GM21526 (cell line): ENCODE results near the gene SLC22A5.
"Not testable (repeated sequence)": the region's sequence is repeated elsewhere in the genome, so short reads cannot be mapped to it uniquely, and the experiment has no call there.

Experiments used
- ATAC-seq: cut with Tn5 transposase; IDR thresholded peaks from one replicate; pipeline ENCODE4 v1.9.1; 2021; ENCODE audit warnings: moderate library complexity; ENCODE audit not compliant: unreplicated experiment, low FRiP score

SLC22A5 gene

DNA sequence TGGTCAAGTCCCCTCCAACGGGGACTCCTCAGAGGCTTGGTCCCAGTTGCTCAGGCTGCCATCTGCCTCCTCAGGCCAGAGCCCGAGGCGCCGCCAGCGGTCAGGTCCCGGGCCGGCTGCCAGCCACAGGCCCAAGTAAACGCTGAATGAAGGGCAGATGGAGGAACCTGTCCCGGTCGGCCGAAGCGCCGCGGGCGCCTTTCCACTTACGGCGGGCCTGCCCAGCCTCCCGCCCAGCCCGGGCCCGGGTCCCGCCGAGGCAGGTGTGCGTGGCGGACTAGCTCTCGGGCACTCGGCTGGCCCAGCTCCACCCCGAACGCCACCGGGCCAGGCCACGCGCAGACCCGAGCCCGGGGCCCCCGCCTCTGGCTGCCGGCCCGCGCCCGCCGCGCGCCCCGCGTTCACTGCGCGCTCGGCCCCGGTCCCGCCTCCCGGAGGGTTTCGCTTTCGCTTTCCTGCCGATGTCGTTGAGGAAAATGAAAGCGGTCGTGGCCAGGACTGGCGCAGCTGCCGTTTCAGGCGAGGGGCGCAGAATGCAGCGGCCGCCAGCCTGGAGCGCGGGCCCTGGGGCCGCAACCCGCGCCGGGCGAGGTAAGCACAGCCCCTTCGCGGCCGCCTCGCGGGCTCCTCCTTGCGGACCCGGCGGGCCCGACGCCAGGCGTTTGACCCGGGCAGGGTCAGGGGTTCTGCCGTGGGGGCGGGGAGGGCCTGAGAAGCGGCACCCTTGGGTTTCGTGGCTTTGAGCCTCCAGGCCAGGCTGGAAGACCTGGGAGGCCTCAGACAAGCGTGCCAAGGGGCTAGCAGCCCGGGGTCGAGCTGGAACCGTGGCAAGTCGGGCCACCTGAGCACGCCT is 41.2 kb downstream of the SLC22A5 start:
- peak; percentile 60 for ATAC-seq

DNA sequence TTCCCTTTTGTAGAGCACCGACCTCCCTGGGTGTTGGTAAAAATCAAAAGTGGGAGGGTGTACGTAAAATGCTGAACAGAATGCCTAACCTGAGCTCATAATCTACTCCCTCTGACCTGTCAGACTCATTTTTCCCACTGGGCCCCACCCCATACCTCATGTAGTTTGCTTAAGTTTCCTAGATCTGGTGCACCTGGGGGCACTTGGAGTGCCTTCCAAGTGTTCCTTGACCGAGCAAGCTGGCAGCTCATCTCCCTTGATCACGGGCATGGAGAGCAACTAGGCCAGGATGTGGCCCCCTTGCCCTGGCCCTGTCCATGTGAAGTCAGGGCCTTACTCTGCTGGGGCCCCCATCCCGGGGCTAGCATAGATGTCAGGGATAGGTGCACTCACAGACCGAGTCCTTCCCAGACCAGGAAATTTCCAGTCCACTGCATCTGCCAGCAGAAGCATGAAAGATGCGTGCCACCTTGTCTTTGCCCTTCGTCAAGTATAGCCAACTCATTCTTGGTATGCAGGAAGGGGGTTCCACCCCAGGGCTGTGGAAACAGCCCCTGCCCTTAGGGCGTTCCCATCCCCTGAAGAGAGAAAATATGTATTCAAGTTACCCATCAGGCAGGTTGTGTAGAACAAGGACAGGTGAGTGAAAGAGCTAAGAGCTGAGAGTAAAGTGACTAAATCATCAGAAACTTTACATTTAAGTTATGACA is 41.9 kb downstream of the SLC22A5 start:
- no peak for ATAC-seq

GRCh38 chr5:132413567-132413966 is 44.1 kb downstream of the SLC22A5 start:
- no peak for ATAC-seq

- no peak for ATAC-seq
Observed at GRCh38 chr5:132414634-132415378, 45.3 kb downstream of the SLC22A5 start.

DNA sequence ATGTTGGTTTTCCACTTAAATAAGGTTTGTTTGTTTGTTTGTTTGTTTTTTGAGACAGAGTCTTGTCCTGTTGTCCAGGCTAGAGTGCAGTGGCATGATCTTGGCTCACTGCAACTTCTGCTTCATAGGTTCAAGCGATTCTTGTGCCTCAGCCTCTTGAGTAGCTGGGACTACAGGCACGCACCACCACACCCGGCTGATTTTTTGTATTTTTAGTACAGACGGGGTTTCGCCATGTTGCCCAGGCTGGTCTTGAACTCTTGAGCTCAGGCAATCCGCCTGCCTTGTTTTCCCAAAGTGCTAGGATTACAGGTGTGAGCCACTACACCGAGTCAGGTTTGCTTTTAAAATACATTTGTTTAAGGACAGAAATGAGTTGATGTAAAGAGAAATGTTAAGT is 46.0 kb downstream of the SLC22A5 start:
- ATAC-seq: not testable (repeated sequence)

DNA sequence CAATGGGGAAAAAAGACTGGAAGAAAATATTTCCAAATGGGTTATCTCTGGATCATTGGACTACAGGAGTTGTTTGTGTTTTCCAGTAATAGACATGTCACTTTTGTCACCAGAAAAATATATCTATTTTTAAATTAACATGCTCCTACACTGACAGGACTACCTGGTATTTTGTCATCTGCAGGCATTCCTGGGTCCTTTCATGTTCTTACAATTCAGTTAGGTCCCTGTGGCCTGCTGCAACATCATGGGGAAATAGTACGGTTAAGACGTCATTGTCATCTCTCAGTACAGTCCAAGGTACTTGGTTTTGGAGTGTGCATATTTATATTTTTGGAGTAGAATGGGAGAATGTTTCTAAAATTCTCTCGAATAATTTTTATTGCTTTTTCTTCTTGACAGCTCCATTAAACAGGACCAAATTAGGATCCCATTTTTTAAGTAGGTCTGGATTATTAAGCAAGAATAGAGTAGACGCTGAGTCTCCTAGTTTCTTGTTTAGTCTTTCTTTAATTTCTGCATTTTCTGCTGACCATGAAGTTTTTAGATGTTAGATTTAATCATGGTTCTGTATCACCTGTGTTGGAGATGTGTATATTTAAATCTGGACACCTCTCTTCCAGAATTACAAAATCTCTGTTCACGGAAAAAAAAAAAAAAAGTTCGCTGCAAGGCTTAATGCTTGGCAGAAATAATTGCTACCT is 46.9 kb downstream of the SLC22A5 start:
- ATAC-seq: no peak

GRCh38 chr5:132417010-132417439 is 47.5 kb downstream of the SLC22A5 start:
- no peak for ATAC-seq

GRCh38 chr5:132417461-132417860 is 48.0 kb downstream of the SLC22A5 start:
- no peak for ATAC-seq

DNA sequence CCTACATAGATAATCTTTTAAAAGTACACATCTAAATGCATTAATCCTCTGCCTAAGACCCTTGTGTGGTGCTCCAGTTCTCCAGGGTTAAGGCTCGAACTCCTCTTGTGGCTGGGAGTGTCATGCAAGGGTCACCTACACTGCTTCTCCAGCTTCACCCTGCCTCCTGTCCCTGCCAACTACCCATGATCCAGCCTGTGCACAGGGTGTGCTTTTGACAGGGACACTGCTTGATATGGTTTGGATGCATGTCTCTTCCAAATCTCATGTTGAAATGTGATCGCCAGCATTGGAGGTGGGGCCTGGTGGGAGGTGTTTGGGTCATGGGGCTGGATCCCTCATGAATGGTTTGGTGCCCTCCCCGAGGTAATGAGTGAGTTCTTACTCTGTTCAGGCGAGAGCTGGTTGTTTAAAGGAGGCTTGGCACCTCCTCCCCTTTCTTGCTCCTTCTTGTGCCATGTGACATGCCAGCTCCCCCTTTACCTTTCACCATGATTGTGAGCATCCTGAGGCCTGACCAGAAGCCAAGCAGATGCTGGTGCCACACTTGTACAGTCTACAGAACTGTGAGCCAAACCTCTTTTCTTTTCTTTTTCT is 48.5 kb downstream of the SLC22A5 start:
- ATAC-seq: no peak

DNA sequence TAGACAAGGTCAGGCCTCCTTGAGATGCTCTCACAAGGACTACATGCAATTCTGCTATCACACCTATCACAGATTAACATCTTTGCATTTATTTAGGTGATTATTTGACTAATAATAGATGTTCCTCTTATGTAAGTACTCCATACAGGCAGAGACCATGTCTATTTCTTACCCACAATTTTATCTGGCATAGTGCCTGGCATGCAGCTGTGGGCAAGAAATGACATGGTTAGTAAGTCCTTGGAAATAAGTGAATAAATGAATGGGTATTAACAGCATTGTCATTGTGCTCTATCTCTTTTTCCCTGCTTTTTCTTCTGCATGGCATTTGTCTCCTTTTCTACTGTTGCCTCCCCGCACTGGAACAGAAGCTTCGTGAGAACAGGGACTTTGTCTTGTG is 49.4 kb downstream of the SLC22A5 start:
- no peak for ATAC-seq

DNA sequence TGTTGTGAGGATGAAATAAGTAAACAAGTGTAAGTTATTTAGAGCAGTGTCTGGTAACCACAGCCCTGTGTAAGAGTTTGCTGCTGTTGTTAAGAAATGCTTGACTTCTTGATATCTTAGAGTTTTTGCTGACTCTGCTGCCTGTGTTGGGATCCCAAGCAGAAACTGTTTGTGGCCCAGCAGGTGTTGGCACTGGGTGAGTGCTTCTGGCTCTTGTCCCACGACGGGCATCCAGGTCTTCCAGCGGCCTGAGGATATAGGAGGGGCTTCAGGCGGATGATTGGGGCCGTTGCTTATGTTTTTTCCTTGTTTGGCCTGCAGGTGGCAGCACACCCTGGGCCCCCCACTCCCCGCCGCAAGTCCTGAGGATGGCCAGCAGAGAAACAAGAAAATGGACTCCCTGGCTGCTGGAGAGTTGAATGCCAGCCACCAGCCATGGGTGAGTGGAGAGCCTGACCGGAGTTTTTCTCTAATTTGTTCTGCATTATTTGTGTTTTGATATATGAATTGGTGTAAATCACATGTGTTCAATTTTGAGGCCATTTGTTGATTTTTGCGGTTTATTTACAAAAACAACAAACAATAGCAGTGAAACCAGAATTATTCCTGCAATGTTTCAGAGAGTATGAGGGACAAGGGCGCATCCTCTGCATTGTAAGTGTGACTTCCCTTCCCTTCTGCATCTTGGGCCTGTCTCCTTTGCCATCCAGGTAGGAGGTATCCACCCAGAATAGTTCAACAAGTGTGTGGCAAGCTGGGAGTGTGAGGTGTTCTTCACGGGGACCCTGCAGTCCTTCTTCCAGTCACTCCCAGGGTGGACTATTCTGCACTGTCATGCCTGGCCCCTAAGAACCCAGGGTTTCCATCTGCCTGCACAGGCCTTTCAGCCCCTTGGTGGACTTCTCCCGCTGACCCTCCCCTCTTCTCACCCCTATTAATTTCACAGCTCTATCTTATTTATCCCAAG is 50.3 kb downstream of the SLC22A5 start:
- peak; percentile 33 for ATAC-seq

DNA sequence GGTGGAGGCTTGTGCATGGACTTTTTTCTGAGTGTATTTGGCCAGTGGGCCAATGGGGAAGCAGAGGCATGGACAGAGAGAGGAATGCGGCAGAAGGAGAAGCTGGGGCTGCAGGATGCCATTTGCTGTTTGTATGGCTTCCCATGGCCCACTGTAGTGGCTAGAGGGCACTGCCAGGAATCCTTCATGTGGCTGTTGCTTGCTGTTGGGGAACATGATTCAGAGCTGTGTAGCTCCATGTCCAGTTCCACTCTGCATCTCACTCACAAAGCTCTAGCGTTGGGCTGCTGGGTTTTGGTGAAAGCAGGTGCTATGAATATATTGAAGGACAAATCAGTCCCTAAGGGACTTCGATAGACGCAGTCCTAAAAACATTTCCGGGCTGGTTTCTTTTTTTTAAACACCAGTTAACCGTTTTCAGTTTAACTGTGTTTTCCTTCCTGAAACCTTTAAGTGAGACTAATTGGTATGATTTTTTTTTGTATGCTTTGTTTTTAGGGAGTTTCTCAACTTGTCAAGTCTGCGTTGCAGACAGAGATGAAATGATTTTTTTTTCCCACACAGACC is 51.3 kb downstream of the SLC22A5 start:
- peak; percentile 40 for ATAC-seq

DNA sequence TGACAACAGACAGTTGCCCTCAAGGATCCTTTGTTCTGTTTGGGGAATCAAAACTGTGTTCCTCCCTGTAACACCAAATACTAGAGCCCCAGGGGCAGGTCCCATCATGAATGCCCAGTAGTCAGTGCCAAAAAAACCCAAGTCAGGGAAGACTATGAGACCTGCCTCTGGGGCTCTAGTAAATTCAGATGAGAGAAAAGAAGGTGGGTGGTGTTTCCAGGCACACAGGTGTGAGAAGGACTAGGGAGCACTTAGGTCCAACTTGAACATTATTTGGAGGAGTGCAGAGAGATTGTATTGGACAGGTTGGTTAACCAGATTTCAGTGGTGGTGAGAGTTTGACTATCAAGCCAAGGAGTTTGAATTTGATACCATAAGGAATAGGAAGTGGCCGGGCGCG is 52.0 kb downstream of the SLC22A5 start:
- ATAC-seq: no peak

- ATAC-seq: no peak
Observed at GRCh38 chr5:132422720-132423437, 53.4 kb downstream of the SLC22A5 start.

- no peak for ATAC-seq
Observed at GRCh38 chr5:132423438-132423898, 54.0 kb downstream of the SLC22A5 start.

- ATAC-seq: no peak
Observed at GRCh38 chr5:132424167-132424880, 54.8 kb downstream of the SLC22A5 start.
